Activated CD4-positive, alpha-beta memory T cell treated with anti-CD3 and anti-CD28 coated beads, Interleukin-2, amount 10 ng/mL, durations not matched to agents 7 days and 5 days (primary cell): ENCODE data around the gene TCF7L2. TPM values are rescaled to one million over a fixed set of nuclear protein-coding genes. Genes with fewer than 3 reads are reported as not detected.
"Not testable (repeated sequence)": the region's sequence is repeated elsewhere in the genome, so short reads cannot be mapped to it uniquely, and the experiment has no call there.

Experiments used
- CTCF ChIA-PET: fragments of 350-600 bp; sonication (Branson Sonifier 250); formaldehyde crosslinking; loops from one replicate; lab custom pipeline; 2021; ENCODE audit warnings: antibody characterized with exemption, inconsistent platforms; lab: Charles Lee
- POLR2A ChIA-PET: fragments of 350-600 bp; sonication (Branson Sonifier 250); formaldehyde crosslinking; loops from one replicate; lab custom pipeline; 2021; ENCODE audit warnings: antibody characterized with exemption; lab: Charles Lee
- DNase-seq: peaks from one replicate; pipeline ENCODE4 v3.0.0-alpha.2; 2020
- H3K27ac Mint-ChIP-seq: one replicate; pipeline ENCODE4 v1.8.0; 2021; ENCODE audit warnings: mild to moderate bottlenecking, mixed read lengths
- H3K27me3 Mint-ChIP-seq: one replicate; pipeline ENCODE4 v1.8.0; 2021; ENCODE audit warnings: mixed read lengths
- H3K36me3 Mint-ChIP-seq: one replicate; pipeline ENCODE4 v1.8.0; 2021; ENCODE audit warnings: low read depth, mixed read lengths
- H3K4me1 Mint-ChIP-seq: one replicate; pipeline ENCODE4 v1.8.0; 2021; ENCODE audit warnings: mixed read lengths
- H3K4me3 Mint-ChIP-seq: one replicate; pipeline ENCODE4 v1.8.0; 2021; ENCODE audit warnings: mild to moderate bottlenecking, mixed read lengths
- H3K9me3 Mint-ChIP-seq: one replicate; pipeline ENCODE4 v1.8.0; 2021; ENCODE audit warnings: mixed read lengths
- total RNA-seq, 2 experiments: library from RNA; stranded (reverse); gene quantifications; one replicate each; pipeline ENCODE4 v1.2.3, GENCODE V29; 2021

Gene TCF7L2
- total RNA-seq, 2 experiments from 2014 or later, result 0.60 to 0.76 TPM

DNA sequence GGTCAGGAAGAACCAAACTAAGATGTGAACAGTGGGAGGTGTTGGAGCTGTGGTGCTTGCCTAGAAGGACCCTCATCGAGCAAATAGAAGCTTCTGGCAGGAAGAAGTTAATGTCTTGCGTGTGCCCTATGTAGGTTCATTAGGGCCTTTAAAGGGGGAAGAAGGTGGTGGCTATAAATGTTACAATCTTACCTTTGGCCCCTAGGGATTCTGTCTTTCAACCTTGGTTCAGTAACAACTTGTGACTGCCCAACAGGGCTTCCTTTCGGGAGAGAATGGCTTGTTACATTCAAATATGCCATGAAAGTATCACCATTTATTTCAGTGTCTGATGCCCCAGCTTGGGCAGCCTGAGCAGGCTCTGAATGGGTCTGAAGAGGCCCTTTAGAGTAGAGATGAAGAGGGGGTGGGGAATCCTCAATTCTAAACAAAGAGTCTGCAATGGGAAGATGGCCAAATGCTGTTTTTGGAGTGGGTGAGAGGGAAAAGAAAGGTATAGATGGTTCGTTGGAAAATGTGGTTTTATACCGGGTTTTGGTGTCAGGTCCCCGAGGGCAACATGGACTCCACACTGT is 108.0 kb downstream of the TCF7L2 start:
- H3K4me3 Mint-ChIP-seq, result no peak overlapping the region
- ChIA-PET CTCF (no interaction called here), POLR2A (no interaction called here)
- peaks cover 6% of the 10 kb centered on the region for H3K27me3 Mint-ChIP-seq
- H3K27ac Mint-ChIP-seq, result no peak overlapping the region
- no peaks in the 10 kb centered on the region for H3K36me3 Mint-ChIP-seq
- DNase-seq, result no peak
- H3K4me1 Mint-ChIP-seq, result no peaks in the 10 kb centered on the region
- no peaks in the 10 kb centered on the region for H3K9me3 Mint-ChIP-seq

DNA sequence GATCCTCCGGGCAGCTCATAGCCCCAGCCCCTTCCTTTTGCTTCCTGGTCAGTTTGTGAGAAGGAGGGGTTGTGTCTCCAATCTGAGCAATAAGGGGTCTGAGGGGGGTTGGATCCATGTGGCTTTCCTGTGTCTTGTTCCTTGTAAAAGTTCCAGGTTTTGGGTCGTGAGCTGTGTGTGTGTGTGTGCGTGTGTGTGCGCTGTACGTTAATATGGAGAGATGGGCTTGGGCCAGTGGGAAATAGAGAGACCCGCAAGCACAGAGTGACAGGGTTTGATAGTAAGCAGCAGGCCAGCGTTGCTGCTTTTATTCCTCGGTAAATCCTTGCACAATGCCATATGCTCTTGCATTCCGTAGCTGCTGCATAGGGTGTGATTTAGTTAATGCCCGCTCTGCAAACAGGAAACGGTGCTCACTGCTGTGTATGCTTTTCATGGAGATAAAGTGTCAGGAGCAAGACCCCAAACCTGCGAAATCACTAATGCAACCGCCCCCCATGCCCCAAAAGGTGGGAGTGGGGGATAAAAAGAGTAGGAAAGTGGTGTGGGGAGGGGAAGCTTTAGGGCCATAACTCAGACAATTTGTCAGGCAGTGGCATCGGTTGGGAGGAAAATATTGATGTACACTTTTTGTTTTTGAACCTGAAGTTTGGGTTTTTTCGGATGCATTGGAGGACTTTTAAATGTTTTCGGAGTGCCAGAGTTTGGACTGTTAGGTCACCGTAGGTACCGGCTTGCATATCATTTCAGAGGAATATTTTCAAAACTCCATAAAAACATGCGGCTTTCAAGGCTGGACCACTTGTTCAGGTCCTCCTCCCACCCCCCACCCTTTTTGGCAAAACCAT is 108.7 kb downstream of the TCF7L2 start:
- H3K9me3 Mint-ChIP-seq, result no peaks in the 10 kb centered on the region
- POLR2A ChIA-PET, result no interaction called here
- H3K4me1 Mint-ChIP-seq, result no peaks in the 10 kb centered on the region
- no peak overlapping the region for H3K27ac Mint-ChIP-seq
- H3K27me3 Mint-ChIP-seq, result peaks cover 4% of the 10 kb centered on the region
- CTCF ChIA-PET, result no interaction called here
- H3K4me3 Mint-ChIP-seq, result no peak overlapping the region
- DNase-seq, result no peak
- no peaks in the 10 kb centered on the region for H3K36me3 Mint-ChIP-seq

DNA sequence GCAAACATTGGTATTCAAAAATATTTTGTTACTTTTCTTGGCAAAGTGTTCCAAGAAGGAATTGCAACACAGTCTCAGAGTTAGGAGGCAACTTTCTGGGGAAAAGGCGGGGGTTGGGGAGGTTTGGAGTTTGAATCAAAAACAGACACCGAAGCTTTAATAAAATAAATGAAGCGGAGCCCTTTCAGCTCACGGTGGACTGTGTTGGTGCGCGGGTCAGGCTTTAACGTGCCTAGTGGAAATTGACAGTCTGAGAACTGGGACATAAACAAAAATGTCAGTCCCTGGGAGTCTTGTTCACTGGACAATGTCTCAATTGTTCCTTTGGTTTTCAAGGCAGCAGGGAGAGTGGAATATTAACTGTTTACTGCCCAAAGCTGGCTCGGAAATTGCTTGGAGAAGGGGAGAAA is 109.3 kb downstream of the TCF7L2 start:
- Mint-ChIP-seq H3K36me3 (no peaks in the 10 kb centered on the region), H3K27me3 (peaks cover 1% of the 10 kb centered on the region), H3K4me1 (no peaks in the 10 kb centered on the region), H3K4me3 (no peak overlapping the region), H3K9me3 (no peaks in the 10 kb centered on the region), H3K27ac (no peak overlapping the region)
- ChIA-PET POLR2A (no interaction called here), CTCF (no interaction called here)
- no peak for DNase-seq

GRCh38 chr10:113060201-113061053 is 110.4 kb downstream of the TCF7L2 start:
- no peak overlapping the region for H3K4me3 Mint-ChIP-seq
- no peak for DNase-seq
- CTCF ChIA-PET, result no interaction called here
- no peaks in the 10 kb centered on the region for H3K27me3 Mint-ChIP-seq
- H3K36me3 Mint-ChIP-seq, result no peaks in the 10 kb centered on the region
- H3K4me1 Mint-ChIP-seq, result no peaks in the 10 kb centered on the region
- H3K27ac Mint-ChIP-seq, result no peak overlapping the region
- H3K9me3 Mint-ChIP-seq, result no peaks in the 10 kb centered on the region
- POLR2A ChIA-PET, result interaction anchor here (1.1 kb wide), 1 partner anchor 33 kb away, joined by 4 read pairs; no protein-coding TSS in a partner anchor

GRCh38 chr10:113061054-113061430 is 111.0 kb downstream of the TCF7L2 start:
- ChIA-PET CTCF (interaction anchor here (0.6 kb wide), 1 partner anchor 876 kb away, joined by 3 read pairs; no protein-coding TSS in a partner anchor), POLR2A (interaction anchor here (1.1 kb wide), 1 partner anchor 32 kb away, joined by 4 read pairs; no protein-coding TSS in a partner anchor)
- Mint-ChIP-seq H3K27me3 (no peaks in the 10 kb centered on the region), H3K4me1 (no peaks in the 10 kb centered on the region), H3K9me3 (no peaks in the 10 kb centered on the region), H3K4me3 (no peak overlapping the region), H3K27ac (no peak overlapping the region), H3K36me3 (no peaks in the 10 kb centered on the region)
- no peak for DNase-seq

DNA sequence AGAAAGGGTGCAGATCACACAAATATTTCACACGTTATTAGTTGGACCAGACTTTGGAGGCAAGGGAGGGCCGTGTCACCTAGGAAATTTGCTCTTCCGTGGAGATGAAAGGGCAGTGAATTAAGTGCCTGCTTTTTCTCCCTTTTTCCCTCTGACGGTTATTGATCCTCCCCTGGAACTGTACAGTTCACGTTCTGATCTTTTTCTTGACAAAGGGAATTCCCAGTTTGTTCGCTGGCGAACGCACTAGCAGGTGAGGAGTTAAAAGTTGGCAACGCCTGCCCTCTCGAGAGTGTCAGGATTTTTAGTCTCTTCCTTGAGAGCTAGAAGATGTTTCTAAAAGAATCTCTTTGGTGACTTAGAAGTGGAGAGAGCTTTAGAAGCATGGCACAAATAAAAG is 111.5 kb downstream of the TCF7L2 start:
- Mint-ChIP-seq H3K27ac (no peak overlapping the region), H3K4me3 (no peak overlapping the region), H3K27me3 (no peaks in the 10 kb centered on the region), H3K9me3 (no peaks in the 10 kb centered on the region), H3K4me1 (no peaks in the 10 kb centered on the region), H3K36me3 (no peaks in the 10 kb centered on the region)
- POLR2A ChIA-PET, result no interaction called here
- CTCF ChIA-PET, result interaction anchor here (0.6 kb wide), 1 partner anchor 877 kb away, joined by 3 read pairs; no protein-coding TSS in a partner anchor
- no peak for DNase-seq

DNA sequence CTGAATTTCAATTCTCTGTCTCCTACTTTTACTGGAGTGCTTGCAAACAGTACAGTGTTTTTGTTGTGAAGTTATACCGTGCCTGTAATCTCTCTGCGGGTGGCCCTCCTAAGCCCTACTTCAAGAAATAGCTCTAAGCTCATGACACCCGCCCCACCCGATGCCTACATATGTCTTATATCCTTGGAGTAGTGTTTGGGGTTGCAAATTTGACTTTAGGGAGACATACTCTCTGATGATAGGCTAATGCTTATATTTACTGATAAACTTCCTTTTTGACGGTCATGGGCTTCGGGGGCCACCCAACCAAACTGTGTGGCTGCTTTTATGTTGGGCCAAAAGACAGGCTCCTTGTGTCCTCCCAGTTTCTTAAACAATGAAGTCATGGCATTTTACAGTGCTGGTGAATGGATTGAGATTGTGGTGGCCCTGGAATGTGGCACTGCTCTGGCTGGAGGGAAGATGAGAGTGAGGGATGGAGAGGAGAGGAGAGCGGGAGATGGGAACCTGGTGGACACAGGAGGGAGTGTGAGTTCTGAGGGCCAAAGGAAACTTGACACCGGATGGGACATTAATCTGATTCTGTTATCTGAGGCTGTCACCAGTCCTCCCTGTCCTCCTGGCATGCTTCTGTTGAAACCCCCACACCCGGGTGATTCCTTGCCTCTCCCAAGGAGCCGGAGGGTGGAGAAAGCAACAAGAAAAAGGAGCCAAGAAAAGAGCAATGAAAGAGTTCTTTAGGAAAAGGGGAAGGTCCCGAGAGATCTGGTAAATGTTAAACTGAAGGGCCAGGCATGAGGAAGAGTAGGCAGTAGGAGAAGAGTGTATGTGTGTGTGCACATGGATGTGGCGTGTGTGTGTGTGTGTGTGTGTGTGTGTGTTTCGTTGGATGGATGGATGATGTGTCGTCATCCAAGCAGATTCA is 113.3 kb downstream of the TCF7L2 start:
- no peaks in the 10 kb centered on the region for H3K9me3 Mint-ChIP-seq
- ChIA-PET POLR2A (no interaction called here), CTCF (no interaction called here)
- H3K4me3 Mint-ChIP-seq, result no peak overlapping the region
- no peaks in the 10 kb centered on the region for H3K4me1 Mint-ChIP-seq
- no peak for DNase-seq
- no peaks in the 10 kb centered on the region for H3K36me3 Mint-ChIP-seq
- H3K27me3 Mint-ChIP-seq, result peaks cover 2% of the 10 kb centered on the region
- H3K27ac Mint-ChIP-seq, result no peak overlapping the region

DNA sequence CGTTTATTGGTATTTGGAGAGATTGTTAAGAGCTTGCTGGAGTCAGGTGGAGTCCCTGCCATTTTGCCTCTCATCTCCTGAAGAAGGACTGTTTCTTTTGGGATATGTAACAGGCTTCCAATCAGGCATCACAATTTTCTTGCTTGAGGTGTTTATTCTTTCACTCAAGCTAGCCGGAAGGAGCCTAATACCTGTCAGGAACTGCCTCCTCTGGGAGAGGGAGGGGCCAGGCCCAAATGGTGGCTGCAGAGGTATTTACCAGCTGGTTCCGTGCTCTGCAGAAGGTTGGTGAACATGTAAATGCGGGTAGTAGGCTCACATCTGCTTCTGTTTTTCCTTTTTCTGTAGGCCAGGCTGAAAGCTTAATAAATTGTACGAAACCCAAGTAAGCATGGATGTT is 114.0 kb downstream of the TCF7L2 start:
- H3K4me1 Mint-ChIP-seq, result no peaks in the 10 kb centered on the region
- no peak overlapping the region for H3K4me3 Mint-ChIP-seq
- no peaks in the 10 kb centered on the region for H3K9me3 Mint-ChIP-seq
- no peak for DNase-seq
- H3K36me3 Mint-ChIP-seq, result no peaks in the 10 kb centered on the region
- ChIA-PET POLR2A (no interaction called here), CTCF (no interaction called here)
- H3K27ac Mint-ChIP-seq, result no peak overlapping the region
- H3K27me3 Mint-ChIP-seq, result peaks cover 2% of the 10 kb centered on the region

DNA sequence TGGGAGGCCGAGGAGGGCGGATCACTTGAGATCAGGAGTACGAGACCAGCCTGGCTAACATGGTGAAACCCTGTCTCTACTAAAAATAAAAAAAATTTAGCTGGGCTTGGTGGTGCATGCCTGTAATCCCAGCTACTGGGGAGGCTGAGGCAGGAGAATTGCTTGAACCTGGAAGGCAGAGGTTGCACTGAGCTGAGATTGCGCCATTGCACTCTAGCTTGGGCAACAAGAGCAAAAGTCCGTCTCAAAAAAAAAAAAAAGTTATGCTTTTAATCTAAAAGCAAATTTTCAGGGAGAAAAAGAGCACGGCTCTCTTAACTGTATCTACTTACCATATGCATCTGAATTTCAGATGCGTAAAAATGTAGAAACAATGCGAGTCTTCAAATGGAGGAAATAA is 116.1 kb downstream of the TCF7L2 start:
- H3K4me3 Mint-ChIP-seq, H3K27ac Mint-ChIP-seq, POLR2A ChIA-PET, CTCF ChIA-PET, DNase-seq, H3K27me3 Mint-ChIP-seq, H3K4me1 Mint-ChIP-seq, H3K36me3 Mint-ChIP-seq, H3K9me3 Mint-ChIP-seq: not testable (repeated sequence)

- Mint-ChIP-seq H3K4me3 (no peak overlapping the region), H3K4me1 (no peaks in the 10 kb centered on the region), H3K27me3 (peaks cover 2% of the 10 kb centered on the region), H3K9me3 (no peaks in the 10 kb centered on the region), H3K36me3 (no peaks in the 10 kb centered on the region), H3K27ac (no peak overlapping the region)
- POLR2A ChIA-PET, result no interaction called here
- no peak for DNase-seq
- CTCF ChIA-PET, result no interaction called here
Measured at GRCh38 chr10:113066561-113067312, 116.7 kb downstream of the TCF7L2 start.

GRCh38 chr10:113067501-113067900 is 117.5 kb downstream of the TCF7L2 start:
- Mint-ChIP-seq H3K9me3 (no peaks in the 10 kb centered on the region), H3K4me3 (no peak overlapping the region), H3K36me3 (no peaks in the 10 kb centered on the region), H3K27me3 (peaks cover 2% of the 10 kb centered on the region), H3K4me1 (no peaks in the 10 kb centered on the region), H3K27ac (no peak overlapping the region)
- no peak for DNase-seq
- CTCF ChIA-PET, result no interaction called here
- POLR2A ChIA-PET, result no interaction called here
